HG03432 (cell line): Measurements from ENCODE around the gene PARVA.

ENCODE experiments used
- ATAC-seq: cut with Tn5 transposase; IDR thresholded peaks from one replicate; pipeline ENCODE4 v1.9.1; 2021; ENCODE audit warnings: mild to moderate bottlenecking, moderate library complexity; ENCODE audit not compliant: unreplicated experiment

PARVA gene

GRCh38 chr11:12430351-12430750 lies 53.0 kb downstream of the PARVA start:
- ATAC-seq = no peak

GRCh38 chr11:12430954-12431595 lies 53.7 kb downstream of the PARVA start:
- no peak for ATAC-seq

GRCh38 chr11:12432507-12432906 lies 55.1 kb downstream of the PARVA start:
- ATAC-seq = no peak

- ATAC-seq = no peak
Observed at GRCh38 chr11:12433121-12433520, 55.8 kb downstream of the PARVA start.

GRCh38 chr11:12433571-12434324 lies 56.4 kb downstream of the PARVA start:
- no peak for ATAC-seq

- ATAC-seq = no peak
Observed at GRCh38 chr11:12434325-12434654, 56.9 kb downstream of the PARVA start.

- ATAC-seq = no peak
Observed at GRCh38 chr11:12435264-12435663, 57.9 kb downstream of the PARVA start.

- no peak for ATAC-seq
Observed at GRCh38 chr11:12436266-12436665, 58.9 kb downstream of the PARVA start.

GRCh38 chr11:12438291-12438690 lies 60.9 kb downstream of the PARVA start:
- ATAC-seq = no peak

GRCh38 chr11:12439615-12440014 lies 62.2 kb downstream of the PARVA start:
- ATAC-seq = no peak

GRCh38 chr11:12440565-12440964 lies 63.2 kb downstream of the PARVA start:
- no peak for ATAC-seq

GRCh38 chr11:12441231-12441861 lies 64.0 kb downstream of the PARVA start:
- ATAC-seq = no peak

- no peak for ATAC-seq
Observed at GRCh38 chr11:12444601-12445000, 67.2 kb downstream of the PARVA start.

GRCh38 chr11:12445001-12445400 lies 67.6 kb downstream of the PARVA start:
- no peak for ATAC-seq

- ATAC-seq = no peak
Observed at GRCh38 chr11:12446863-12447262, 69.5 kb downstream of the PARVA start.

GRCh38 chr11:12448131-12448939 lies 71.0 kb downstream of the PARVA start:
- no peak for ATAC-seq

- no peak for ATAC-seq
Observed at GRCh38 chr11:12449961-12450715, 72.8 kb downstream of the PARVA start.

GRCh38 chr11:12451179-12451814 lies 73.9 kb downstream of the PARVA start:
- no peak for ATAC-seq

GRCh38 chr11:12453243-12453642 lies 75.9 kb downstream of the PARVA start:
- no peak for ATAC-seq

- ATAC-seq = no peak
Observed at GRCh38 chr11:12454782-12455181, 77.4 kb downstream of the PARVA start.
